Prostate gland (tissue), 2 donors: Measurements from ENCODE around the gene KIR3DL2.
"Not testable (repeated sequence)": the region's sequence is repeated elsewhere in the genome, so short reads cannot be mapped to it uniquely, and the experiment has no call there.

ENCODE experiments used
- POLR2A ChIP-seq: fragments of 450-650 bp; IDR thresholded peaks from one replicate; pipeline ENCODE4 v1.6.1; 2016; ENCODE audit warnings: antibody characterized with exemption, mild to moderate bottlenecking
- TF ChIP-seq, protein P1 (sequence below), 4 experiments: fragments of 200-600 bp in 2 of 4; fragments of 450-650 bp in 2 of 4; sonication (generic) in 2 of 4; IDR thresholded peaks; 1 replicate in 3 of 4; 2 replicates in 1 of 4; pipeline ENCODE4 v1.5.1; 2016 to 2019; ENCODE audit warnings: antibody characterized with exemption in 4 of 4, mild to moderate bottlenecking in 2 of 4, moderate library complexity in 2 of 4

DNA sequence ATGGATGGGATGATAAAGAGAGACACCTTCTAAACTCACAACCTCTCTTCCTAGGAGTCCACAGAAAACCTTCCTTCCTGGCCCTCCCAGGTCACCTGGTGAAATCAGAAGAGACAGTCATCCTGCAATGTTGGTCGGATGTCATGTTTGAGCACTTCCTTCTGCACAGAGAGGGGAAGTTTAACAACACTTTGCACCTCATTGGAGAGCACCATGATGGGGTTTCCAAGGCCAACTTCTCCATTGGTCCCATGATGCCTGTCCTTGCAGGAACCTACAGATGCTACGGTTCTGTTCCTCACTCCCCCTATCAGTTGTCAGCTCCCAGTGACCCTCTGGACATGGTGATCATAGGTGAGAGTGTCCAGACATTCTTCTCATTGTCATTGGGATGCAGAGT lies 12.7 kb upstream of the KIR3DL2 start:
- TF ChIP-seq, protein P1, sequence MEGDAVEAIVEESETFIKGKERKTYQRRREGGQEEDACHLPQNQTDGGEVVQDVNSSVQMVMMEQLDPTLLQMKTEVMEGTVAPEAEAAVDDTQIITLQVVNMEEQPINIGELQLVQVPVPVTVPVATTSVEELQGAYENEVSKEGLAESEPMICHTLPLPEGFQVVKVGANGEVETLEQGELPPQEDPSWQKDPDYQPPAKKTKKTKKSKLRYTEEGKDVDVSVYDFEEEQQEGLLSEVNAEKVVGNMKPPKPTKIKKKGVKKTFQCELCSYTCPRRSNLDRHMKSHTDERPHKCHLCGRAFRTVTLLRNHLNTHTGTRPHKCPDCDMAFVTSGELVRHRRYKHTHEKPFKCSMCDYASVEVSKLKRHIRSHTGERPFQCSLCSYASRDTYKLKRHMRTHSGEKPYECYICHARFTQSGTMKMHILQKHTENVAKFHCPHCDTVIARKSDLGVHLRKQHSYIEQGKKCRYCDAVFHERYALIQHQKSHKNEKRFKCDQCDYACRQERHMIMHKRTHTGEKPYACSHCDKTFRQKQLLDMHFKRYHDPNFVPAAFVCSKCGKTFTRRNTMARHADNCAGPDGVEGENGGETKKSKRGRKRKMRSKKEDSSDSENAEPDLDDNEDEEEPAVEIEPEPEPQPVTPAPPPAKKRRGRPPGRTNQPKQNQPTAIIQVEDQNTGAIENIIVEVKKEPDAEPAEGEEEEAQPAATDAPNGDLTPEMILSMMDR (IDR thresholded peaks at IDR 0.05) = not testable (repeated sequence)
- not testable (repeated sequence) for TF ChIP-seq POLR2A
